Upper lobe of left lung (tissue), 4 donors: ENCODE data around the gene FAM3A.

Experiments
- EP300 ChIP-seq, 4 donors: sonication (generic); formaldehyde crosslinking; IDR thresholded peaks; one replicate each; pipeline ENCODE4 v1.5.1; 2017; ENCODE audit warnings: antibody characterized with exemption in 4 of 4, control low read depth in 2 of 4
- POLR2A ChIP-seq, 4 donors: fragments of 450-650 bp; IDR thresholded peaks; one replicate each; pipeline ENCODE4 v1.5.1; 2016 to 2017; ENCODE audit warnings: antibody characterized with exemption in 4 of 4, mild to moderate bottlenecking in 2 of 4
- POLR2AphosphoS5 ChIP-seq, 2 donors: sonication (generic); formaldehyde crosslinking; IDR thresholded peaks; one replicate each; pipeline ENCODE4 v1.5.1; 2017; ENCODE audit warnings: antibody characterized with exemption in 2 of 2
- TF ChIP-seq, protein P1 (sequence below), 6 experiments: fragments of 450-650 bp in 4 of 6; fragments of 200-600 bp in 2 of 6; sonication (generic) in 2 of 6; IDR thresholded peaks; one replicate each; pipeline ENCODE4 v1.5.1; 2016 to 2019; ENCODE audit warnings: antibody characterized with exemption in 6 of 6

DNA sequence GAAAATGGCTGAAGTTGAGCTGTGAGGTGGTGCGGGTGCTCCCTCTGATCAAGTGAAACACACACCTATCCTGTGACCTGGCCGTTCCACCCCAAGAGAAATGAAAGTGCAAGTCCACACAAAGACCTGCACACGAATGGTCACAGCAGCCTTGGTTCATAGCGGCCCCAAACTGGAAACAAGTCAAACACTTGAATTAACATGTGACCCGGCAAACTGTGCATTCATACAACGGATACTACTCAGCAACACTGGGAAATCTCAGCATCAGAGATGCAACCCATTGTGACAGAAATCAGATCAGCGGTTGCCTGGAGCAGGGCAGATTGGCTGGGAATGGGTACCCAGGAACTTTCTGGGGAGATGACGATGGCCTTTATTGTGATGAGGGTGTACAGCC is 23.0 kb upstream of the FAM3A start:
- TF ChIP-seq, protein P1, sequence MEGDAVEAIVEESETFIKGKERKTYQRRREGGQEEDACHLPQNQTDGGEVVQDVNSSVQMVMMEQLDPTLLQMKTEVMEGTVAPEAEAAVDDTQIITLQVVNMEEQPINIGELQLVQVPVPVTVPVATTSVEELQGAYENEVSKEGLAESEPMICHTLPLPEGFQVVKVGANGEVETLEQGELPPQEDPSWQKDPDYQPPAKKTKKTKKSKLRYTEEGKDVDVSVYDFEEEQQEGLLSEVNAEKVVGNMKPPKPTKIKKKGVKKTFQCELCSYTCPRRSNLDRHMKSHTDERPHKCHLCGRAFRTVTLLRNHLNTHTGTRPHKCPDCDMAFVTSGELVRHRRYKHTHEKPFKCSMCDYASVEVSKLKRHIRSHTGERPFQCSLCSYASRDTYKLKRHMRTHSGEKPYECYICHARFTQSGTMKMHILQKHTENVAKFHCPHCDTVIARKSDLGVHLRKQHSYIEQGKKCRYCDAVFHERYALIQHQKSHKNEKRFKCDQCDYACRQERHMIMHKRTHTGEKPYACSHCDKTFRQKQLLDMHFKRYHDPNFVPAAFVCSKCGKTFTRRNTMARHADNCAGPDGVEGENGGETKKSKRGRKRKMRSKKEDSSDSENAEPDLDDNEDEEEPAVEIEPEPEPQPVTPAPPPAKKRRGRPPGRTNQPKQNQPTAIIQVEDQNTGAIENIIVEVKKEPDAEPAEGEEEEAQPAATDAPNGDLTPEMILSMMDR (IDR thresholded peaks at IDR 0.05), result no peak
- TF ChIP-seq EP300 (IDR thresholded peaks at IDR 0.05), result no peak
- no peak for TF ChIP-seq POLR2A (IDR thresholded peaks at IDR 0.05)
- no peak for TF ChIP-seq POLR2AphosphoS5 (IDR thresholded peaks at IDR 0.05)
